Psoas muscle (tissue), 8 donors: ENCODE data around the gene PPP2R5D. TPM values are rescaled to one million over a fixed set of nuclear protein-coding genes. Genes with fewer than 3 reads are reported as not detected.
A peak's percentile ranks its signal among the peaks of the same experiment; 100 is the strongest.

Experiments used
- ATAC-seq, 4 donors: fragments of 200-7000 bp; cut with Tn5 transposase; one replicate each; pipeline ENCODE4 v1.9.1; 2020; ENCODE audit warnings: moderate library complexity in 3 of 4, mild to moderate bottlenecking in 2 of 4
- DNase-seq, 2 donors: peaks; one replicate each; pipeline ENCODE4 v3.0.0-alpha.2; 2020
- H3K27ac ChIP-seq: fragments of 200-600 bp; one replicate; pipeline ENCODE4 v1.8.0; 2022
- H3K27me3 ChIP-seq, 3 donors: fragments of 200-600 bp in 1 of 3; one replicate each; pipeline versions ENCODE4 v1.6.1 to v1.8.0; 2013 to 2022; ENCODE audit warnings: low read length in 2 of 3, mild to moderate bottlenecking in 2 of 3, moderate library complexity in 1 of 3; ENCODE audit not compliant: insufficient read depth in 3 of 3
- H3K36me3 ChIP-seq, 2 donors: fragments of 200-600 bp in 1 of 2; one replicate each; pipeline versions ENCODE4 v1.6.1 to v1.8.0; 2013 to 2022; ENCODE audit warnings: low read depth in 1 of 2, mild to moderate bottlenecking in 1 of 2, moderate library complexity in 1 of 2; ENCODE audit not compliant: insufficient read depth in 1 of 2
- H3K4me1 ChIP-seq: fragments of 200-600 bp; one replicate; pipeline ENCODE4 v1.8.0; 2022
- H3K4me3 ChIP-seq: fragments of 200-600 bp; one replicate; pipeline ENCODE4 v1.8.0; 2022; ENCODE audit warnings: mild to moderate bottlenecking
- H3K9me3 ChIP-seq: fragments of 200-600 bp; one replicate; pipeline ENCODE4 v1.8.0; 2022
- CTCF ChIP-seq: fragments of 200-600 bp; IDR thresholded peaks from one replicate; pipeline ENCODE4 v1.8.0; 2022; ENCODE audit warnings: antibody characterized with exemption
- WGBS, 3 donors: extraction: QIAGEN DNeasy Blood & Tissue Kit; methylation state at CpG; one replicate each; pipeline versions ENCODE4 v1.1.6 to v1.1.7; 2013; 5-methylcytosine and 5-hydroxymethylcytosine counted together
- intact Hi-C, 2 donors: fragments of 100-400 bp; cut with DNase I; formaldehyde crosslinking; loops; one replicate each; pipeline versions ENCODE4 v1.11.0 to v1.14.2; 2022
- polyA plus RNA-seq, 3 donors: library from polyadenylated mRNA; stranded (reverse); fragments of 200-250 nt; gene quantifications; one replicate each; pipeline ENCODE4 v1.2.3, GENCODE V29; 2013
- total RNA-seq, 4 donors: library from RNA; stranded (reverse); fragmentation: NEBNext Ultra II Directional in 2 of 4; extraction: Animal tissue kit (Norgen Biotek cat#: 25700) in 2 of 4; gene quantifications; one replicate each; pipeline versions ENCODE4 v1.2.1 to v1.2.4, GENCODE V29; 2021 to 2023
- donor health status: healthy with polysubstance abuse.
- donor health status: DM: no; HTN: no; CAD: no; lungs with moderate emphysema.
- donor health status: Bipolar disorder and iron deficiency.
- donor health status: healthy.
- donor health status: DM: yes; HTN: yes; CAD: no.
- donor health status: DM: no; HTN: no; CAD: no.
- donor health status: DM: no; HTN: no; CAD: no.
- donor health status: DM: yes; HTN: yes; CAD: no.

PPP2R5D gene
- total and polyA plus RNA-seq, 7 donors: 25.6 to 46.7 (median 29.1) TPM

DNA sequence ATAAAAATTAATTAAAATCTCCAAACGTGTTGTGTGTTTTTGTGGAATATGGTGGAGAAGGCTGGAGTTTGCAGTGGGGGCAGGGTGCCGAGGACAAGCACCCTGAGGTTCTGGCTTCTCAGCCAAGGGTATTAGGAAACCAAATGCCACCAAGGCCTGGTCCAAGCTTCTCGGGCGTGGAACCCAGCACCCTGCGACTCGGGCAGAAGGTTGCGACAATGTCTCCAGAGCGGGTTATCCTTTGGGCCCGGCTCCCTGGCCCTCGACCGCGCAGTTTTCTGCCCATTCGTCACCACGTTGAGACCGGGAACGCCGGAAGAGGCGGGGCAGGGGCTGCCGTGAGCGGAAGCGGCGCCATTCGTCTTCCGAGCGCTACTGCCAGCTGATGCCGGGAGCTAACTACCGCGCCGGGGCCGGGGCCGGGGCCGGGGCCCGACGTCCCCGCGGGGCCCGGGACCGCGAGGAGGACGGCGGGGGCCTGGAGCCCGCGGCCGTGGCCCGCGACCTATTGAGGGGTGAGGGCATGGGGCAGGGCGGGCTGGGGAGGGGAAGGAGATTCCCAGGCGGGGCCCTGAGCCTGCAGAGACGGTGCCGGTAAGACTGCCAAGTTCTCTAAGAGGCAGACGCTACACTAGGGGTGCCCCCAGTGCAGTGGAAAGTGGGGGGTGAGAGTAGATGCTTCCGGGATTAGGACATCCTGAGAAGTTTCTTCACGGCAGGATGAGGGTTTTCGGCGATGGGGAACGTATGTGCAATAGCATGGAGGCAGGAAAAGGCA is 37.1 kb downstream of the PPP2R5D start, which contains the start of gene RRP36:
Gene RRP36, plus strand, starts transcription at position 354 of the 778 bp plus-strand sequence. Its CDS starts 32 bp downstream, at position 386.
- ATAC-seq: peak; percentile 83 to 87 (median 84)
- Histone ChIP-seq H3K9me3 (no peaks in the 10 kb centered on the region), H3K4me1 (peaks cover 78% of the 10 kb centered on the region), H3K36me3 (peaks cover 5 to 56% of the 10 kb centered on the region in 2 donors), H3K4me3 (peak within 1 kb of the TSS; percentile 97), H3K27me3 (no peaks in the 10 kb centered on the region), H3K27ac (peak within 1 kb of the TSS; percentile 95)
- TF ChIP-seq CTCF: no peak
- WGBS, 3 donors: 0 to 1% (median 0%) methylated on average over 49 to 56 of the region's 56 CpGs
- peak; percentile 90 to 94 for DNase-seq
- intact Hi-C loops: no loop called here

DNA sequence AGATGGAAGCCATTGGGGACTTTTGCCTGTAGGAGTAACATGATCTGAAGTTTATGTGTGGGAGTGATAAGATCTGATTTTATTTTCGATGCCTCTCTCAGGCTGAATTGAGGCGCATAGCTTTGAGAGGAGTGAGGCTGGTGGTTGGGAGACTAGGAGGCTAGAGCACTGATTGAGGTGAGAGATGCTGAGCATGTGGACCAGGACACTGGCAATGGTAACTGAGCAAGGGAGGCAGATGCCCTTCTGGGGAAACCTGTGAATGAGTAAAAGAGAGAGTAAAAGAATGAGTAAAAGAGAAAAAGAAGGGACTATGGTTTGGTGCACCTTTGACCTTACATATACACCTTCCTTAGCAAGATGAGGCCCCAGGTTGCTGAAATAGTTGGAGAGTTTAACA is 40.1 kb downstream of the PPP2R5D start:
- ATAC-seq (no peak), DNase-seq (no peak)
- no peak overlapping the region for H3K4me3 ChIP-seq
- peaks cover 16 to 65% of the 10 kb centered on the region in 2 donors for H3K36me3 ChIP-seq
- H3K9me3 ChIP-seq: no peaks in the 10 kb centered on the region
- no peak overlapping the region for H3K27ac ChIP-seq
- intact Hi-C loops: no loop called here
- no peak for TF ChIP-seq CTCF
- H3K4me1 ChIP-seq: peaks cover 59% of the 10 kb centered on the region
- WGBS, 3 donors: 80 to 92% (median 88%) methylated on average over 2 of the region's 2 CpGs
- no peaks in the 10 kb centered on the region for H3K27me3 ChIP-seq

GRCh38 chr6:43026365-43026764 is 42.0 kb downstream of the PPP2R5D start:
- no peaks in the 10 kb centered on the region for H3K27me3 ChIP-seq
- TF ChIP-seq CTCF: no peak
- peaks cover 41% of the 10 kb centered on the region for H3K4me1 ChIP-seq
- ATAC-seq (peak; percentile 45 to 74 (median 70)), DNase-seq (peak in 1 of 2 donors; percentile 56)
- H3K36me3 ChIP-seq: peaks cover 23 to 72% of the 10 kb centered on the region in 2 donors
- H3K9me3 ChIP-seq: no peaks in the 10 kb centered on the region
- intact Hi-C loops: no loop called here
- 35 to 61% (median 38%) methylated on average over 5 of the region's 5 CpGs for WGBS, 3 donors
- no peak overlapping the region for H3K4me3 ChIP-seq
- H3K27ac ChIP-seq: peak overlapping the region; percentile 58

DNA sequence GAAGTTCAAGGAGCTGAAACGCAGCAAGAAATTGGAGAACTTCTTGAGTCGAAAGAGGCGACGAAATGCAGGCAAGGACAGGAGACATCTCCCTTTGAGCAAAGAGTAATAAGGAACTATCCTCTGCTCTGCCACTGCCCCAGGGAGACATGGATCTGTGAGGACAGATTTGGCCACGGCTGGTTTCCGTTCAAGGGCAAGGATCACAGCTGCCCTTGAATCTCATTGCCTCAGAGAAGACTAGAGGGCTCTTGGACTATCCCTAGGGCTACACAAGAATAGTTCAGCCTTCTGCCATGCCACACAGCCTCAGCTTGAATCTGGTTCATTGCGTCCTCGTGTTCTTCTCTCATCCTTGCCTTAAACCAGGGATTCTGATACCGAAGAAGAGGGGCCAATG is 44.8 kb downstream of the PPP2R5D start:
- no peak for DNase-seq
- Histone ChIP-seq H3K4me1 (peaks cover 24% of the 10 kb centered on the region), H3K27me3 (no peaks in the 10 kb centered on the region), H3K4me3 (no peak overlapping the region), H3K9me3 (no peaks in the 10 kb centered on the region), H3K27ac (no peak overlapping the region), H3K36me3 (peaks cover 28 to 95% of the 10 kb centered on the region in 2 donors)
- 48 to 74% (median 56%) methylated on average over 9 of the region's 9 CpGs for WGBS, 3 donors
- intact Hi-C loops: no loop called here
- peak in 3 of 4 donors; percentile 15 to 52 (median 43) for ATAC-seq
- TF ChIP-seq CTCF: no peak
